WI38 (cell line): ENCODE measurements around the gene MLANA.

ENCODE experiments used
- H3K4me3 ChIP-seq: 2 replicates; pipeline ENCODE4 v1.5.1; 2011; ENCODE audit warnings: low read depth, mild to moderate bottlenecking, control low read depth, low read length
- CTCF ChIP-seq: IDR thresholded peaks from 2 replicates; pipeline ENCODE4 v1.5.1; 2012; ENCODE audit warnings: low read depth, mild to moderate bottlenecking, control low read depth, low read length

The MLANA gene

GRCh38 chr9:5941214-5941613, 50.5 kb downstream of the MLANA start:
- no peak for TF ChIP-seq CTCF

DNA sequence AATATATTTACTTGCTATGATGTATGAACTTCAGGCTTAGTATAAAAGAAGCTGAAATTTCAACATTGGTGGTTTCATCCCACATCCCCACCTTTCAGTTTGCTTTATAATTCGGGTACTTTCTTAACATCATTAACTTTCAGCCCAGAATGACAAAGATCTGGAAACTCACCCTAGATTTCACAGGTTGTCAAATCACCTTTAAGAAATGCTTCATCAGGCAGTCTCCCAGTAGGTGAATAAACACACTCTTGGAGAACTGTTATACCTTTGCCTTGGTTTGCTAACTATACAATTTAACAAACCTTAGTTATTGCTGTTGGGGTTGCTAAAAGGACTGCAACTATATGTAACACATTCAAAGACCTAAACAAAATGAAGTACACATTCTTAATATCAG, 54.4 kb downstream of the MLANA start:
- no peak for TF ChIP-seq CTCF
- H3K4me3 ChIP-seq, result no peak overlapping the region

More at GRCh38 chr9:5941214-5941613, 50.5 kb downstream of the MLANA start:
- no peak overlapping the region for H3K4me3 ChIP-seq

GRCh38 chr9:5947912-5948311, 57.2 kb downstream of the MLANA start:
- H3K4me3 ChIP-seq, result no peak overlapping the region
- TF ChIP-seq CTCF, result no peak

- no peak overlapping the region for H3K4me3 ChIP-seq
- no peak for TF ChIP-seq CTCF
Measured at GRCh38 chr9:5949103-5949699, 58.5 kb downstream of the MLANA start.

GRCh38 chr9:5950261-5950660, 59.6 kb downstream of the MLANA start:
- TF ChIP-seq CTCF, result no peak
- H3K4me3 ChIP-seq, result no peak overlapping the region

GRCh38 chr9:5951686-5952211, 61.1 kb downstream of the MLANA start:
- TF ChIP-seq CTCF, result no peak
- no peak overlapping the region for H3K4me3 ChIP-seq

DNA sequence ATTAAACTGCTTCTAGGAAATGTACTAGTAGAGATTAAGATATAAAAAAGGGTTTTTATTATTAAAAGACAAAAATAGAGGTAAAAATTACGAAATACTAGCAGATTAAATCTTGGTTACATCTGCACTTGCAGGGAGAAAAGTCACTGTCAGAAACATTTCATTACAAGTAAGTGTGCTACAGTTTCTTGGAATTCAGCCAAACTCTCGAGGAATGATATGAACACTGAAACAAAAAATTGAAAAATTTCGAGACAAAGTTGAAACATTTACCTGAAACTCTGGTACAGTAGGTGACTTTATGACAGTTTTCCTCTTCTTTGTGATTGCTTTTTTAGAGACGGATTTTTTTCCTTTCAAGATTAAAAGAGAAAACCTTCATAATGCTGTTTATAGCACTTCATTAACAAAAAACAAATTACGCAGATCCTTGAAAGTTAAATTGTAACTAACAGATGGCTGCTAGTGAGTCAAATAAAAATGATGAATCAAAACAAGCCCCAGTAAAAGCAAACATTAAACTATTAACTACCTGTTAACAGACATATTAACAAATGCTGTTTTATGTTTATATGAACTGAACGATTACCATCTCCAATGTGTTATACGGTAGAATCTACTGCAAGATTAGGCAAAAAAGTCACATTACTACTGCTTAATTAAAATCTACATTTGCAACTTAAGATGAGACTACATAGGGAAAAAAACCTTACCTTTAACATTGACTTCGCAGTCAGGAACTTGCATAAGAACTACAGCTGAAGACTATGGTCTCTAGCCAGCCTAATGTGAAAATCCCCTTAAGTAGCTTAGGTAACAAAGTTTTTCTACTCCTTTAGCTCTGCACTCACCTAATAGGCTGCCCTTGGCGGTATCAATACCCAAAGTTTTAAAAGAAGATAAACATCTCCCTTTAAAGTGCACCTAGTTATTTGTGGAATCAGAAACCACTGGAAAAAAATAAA, 63.3 kb downstream of the MLANA start:
- no peak overlapping the region for H3K4me3 ChIP-seq
- TF ChIP-seq CTCF, result no peak
